ENCODE results near the gene GC. TPM values are rescaled to one million over a fixed set of nuclear protein-coding genes. Genes with fewer than 3 reads are reported as not detected.

The GC gene, protein sequence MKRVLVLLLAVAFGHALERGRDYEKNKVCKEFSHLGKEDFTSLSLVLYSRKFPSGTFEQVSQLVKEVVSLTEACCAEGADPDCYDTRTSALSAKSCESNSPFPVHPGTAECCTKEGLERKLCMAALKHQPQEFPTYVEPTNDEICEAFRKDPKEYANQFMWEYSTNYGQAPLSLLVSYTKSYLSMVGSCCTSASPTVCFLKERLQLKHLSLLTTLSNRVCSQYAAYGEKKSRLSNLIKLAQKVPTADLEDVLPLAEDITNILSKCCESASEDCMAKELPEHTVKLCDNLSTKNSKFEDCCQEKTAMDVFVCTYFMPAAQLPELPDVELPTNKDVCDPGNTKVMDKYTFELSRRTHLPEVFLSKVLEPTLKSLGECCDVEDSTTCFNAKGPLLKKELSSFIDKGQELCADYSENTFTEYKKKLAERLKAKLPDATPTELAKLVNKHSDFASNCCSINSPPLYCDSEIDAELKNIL
- total RNA-seq, result not detected in 2 replicates

DNA sequence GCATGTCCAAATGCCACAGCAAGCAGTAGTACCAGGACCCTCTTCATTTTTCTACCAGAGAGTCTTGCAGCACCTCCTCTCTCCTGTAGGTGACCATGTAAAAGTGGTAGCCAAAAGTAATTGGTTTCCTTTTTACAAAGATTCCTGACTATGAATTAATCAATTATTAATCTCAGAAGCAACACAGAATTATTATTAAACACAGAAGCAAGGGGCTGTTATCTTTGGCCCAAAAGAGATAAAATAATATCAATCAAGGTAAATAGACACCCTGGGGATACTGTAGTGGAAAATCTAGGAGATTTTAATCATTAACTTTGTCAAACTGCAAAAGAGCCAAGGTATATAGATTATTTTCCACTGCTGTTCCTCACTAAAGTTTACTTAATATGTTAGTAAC, at the start of gene GC:
Gene GC, minus strand, starts transcription at position 108 of the 400 bp plus-strand sequence. Its CDS starts 61 bp downstream, at position 47.

Other genes starting within 250 kb of the GC start
- not detected in 2 replicates for gene NPFFR2, start 247.9 kb upstream of the GC start, total RNA-seq